Mesendoderm (in vitro differentiated cells): ENCODE measurements around the gene CALCOCO1.

Source experiments
- DNase-seq: peaks from one replicate; pipeline ENCODE4 v3.0.0; 2013
- H2AK5ac ChIP-seq: 2 replicates; pipeline ENCODE4 v1.6.1; 2013; ENCODE audit warnings: low read length, inconsistent platforms
- H2BK120ac ChIP-seq: 2 replicates; pipeline ENCODE4 v1.6.1; 2013; ENCODE audit warnings: low read depth, mild to moderate bottlenecking, low read length, moderate library complexity, mixed read lengths
- H2BK15ac ChIP-seq: replicated peaks from 2 replicates; pipeline ENCODE4 v1.6.1; 2013; ENCODE audit warnings: low read depth, mild to moderate bottlenecking, moderate library complexity
- H2BK5ac ChIP-seq: 2 replicates; pipeline ENCODE4 v1.6.1; 2013; ENCODE audit warnings: low read length, inconsistent platforms
- H3K18ac ChIP-seq: 2 replicates; pipeline ENCODE4 v1.6.1; 2013; ENCODE audit warnings: mild to moderate bottlenecking, low read length, mixed read lengths
- H3K23ac ChIP-seq: one replicate; pipeline ENCODE4 v1.6.1; 2013; ENCODE audit warnings: low read length
- H3K27ac ChIP-seq: 2 replicates; pipeline ENCODE4 v1.5.1; 2013; ENCODE audit warnings: low read depth, mild to moderate bottlenecking, inconsistent platforms, low read length, moderate library complexity
- H3K27me3 ChIP-seq: 2 replicates; pipeline ENCODE4 v1.6.1; 2013; ENCODE audit warnings: low read length, control low read depth, mild to moderate bottlenecking, inconsistent platforms; ENCODE audit not compliant: insufficient read depth, poor library complexity
- H3K36me3 ChIP-seq: 2 replicates; pipeline ENCODE4 v1.6.1; 2013; ENCODE audit warnings: low read length, inconsistent platforms; ENCODE audit not compliant: control insufficient read depth, insufficient read depth
- H3K4ac ChIP-seq: one replicate; pipeline ENCODE4 v1.6.1; 2013; ENCODE audit warnings: low read depth, mild to moderate bottlenecking, low read length, moderate library complexity
- H3K4me1 ChIP-seq: 2 replicates; pipeline ENCODE4 v1.6.1; 2013; ENCODE audit warnings: low read depth, low read length, inconsistent platforms; ENCODE audit not compliant: control insufficient read depth
- H3K4me2 ChIP-seq: 2 replicates; pipeline ENCODE4 v1.6.1; 2013; ENCODE audit warnings: low read length
- H3K4me3 ChIP-seq: 2 replicates; pipeline ENCODE4 v1.5.1; 2013; ENCODE audit warnings: mild to moderate bottlenecking, low read length
- H3K56ac ChIP-seq: one replicate; pipeline ENCODE4 v1.6.1; 2013; ENCODE audit warnings: low read length
- H3K79me1 ChIP-seq: 2 replicates; pipeline ENCODE4 v1.6.1; 2013; ENCODE audit warnings: low read length, inconsistent platforms
- H3K79me2 ChIP-seq: 2 replicates; pipeline ENCODE4 v1.6.1; 2013; ENCODE audit warnings: mild to moderate bottlenecking, low read length; ENCODE audit not compliant: control insufficient read depth, insufficient read depth
- H3K9ac ChIP-seq: 2 replicates; pipeline ENCODE4 v1.6.1; 2013; ENCODE audit warnings: low read length, inconsistent platforms
- H4K5ac ChIP-seq: one replicate; pipeline ENCODE4 v1.6.1; 2013; ENCODE audit warnings: low read length
- H4K8ac ChIP-seq: one replicate; pipeline ENCODE4 v1.6.1; 2013; ENCODE audit warnings: low read depth, mild to moderate bottlenecking, control low read depth, low read length, moderate library complexity
- WGBS: extraction: QIAGEN DNeasy Blood & Tissue Kit; methylation state at CpG from one replicate; pipeline ENCODE4 v1.1.7; 2013; ENCODE audit warnings: low lambda C conversion rate, missing lambda C conversion rate; ENCODE audit not compliant: insufficient coverage; ENCODE audit errors: extremely low coverage; 5-methylcytosine and 5-hydroxymethylcytosine counted together

CALCOCO1 gene

GRCh38 chr12:53758730-53759103, 31.5 kb upstream of the CALCOCO1 start:
- H4K5ac ChIP-seq: no peak overlapping the region
- peaks cover 11% of the 10 kb centered on the region for H3K4me1 ChIP-seq
- H3K79me1 ChIP-seq: no peaks in the 10 kb centered on the region
- H3K56ac ChIP-seq: no peak overlapping the region
- H3K9ac ChIP-seq: no peak overlapping the region
- H2BK5ac ChIP-seq: no peak overlapping the region
- no peak overlapping the region for H2BK15ac ChIP-seq
- H3K4ac ChIP-seq: no peak overlapping the region
- no peaks in the 10 kb centered on the region for H3K79me2 ChIP-seq
- H3K27me3 ChIP-seq: peaks cover 3% of the 10 kb centered on the region
- no peak overlapping the region for H3K4me3 ChIP-seq
- no peak for DNase-seq
- no peak overlapping the region for H3K23ac ChIP-seq
- H3K27ac ChIP-seq: no peak overlapping the region
- H2AK5ac ChIP-seq: no peak overlapping the region
- H3K4me2 ChIP-seq: no peak overlapping the region
- H2BK120ac ChIP-seq: no peak overlapping the region
- no peaks in the 10 kb centered on the region for H3K36me3 ChIP-seq
- no CpG with 5 or more reads among the region's 8 CpGs for WGBS
- H4K8ac ChIP-seq: no peak overlapping the region
- no peak overlapping the region for H3K18ac ChIP-seq

GRCh38 chr12:53758081-53758729, 31.0 kb upstream of the CALCOCO1 start:
- H3K23ac ChIP-seq: no peak overlapping the region
- no peak overlapping the region for H3K9ac ChIP-seq
- no CpG with 5 or more reads among the region's 7 CpGs for WGBS
- H4K8ac ChIP-seq: no peak overlapping the region
- no peak overlapping the region for H3K4me3 ChIP-seq
- H2AK5ac ChIP-seq: no peak overlapping the region
- H3K4me2 ChIP-seq: no peak overlapping the region
- no peak overlapping the region for H4K5ac ChIP-seq
- no peak overlapping the region for H3K27ac ChIP-seq
- no peak overlapping the region for H3K18ac ChIP-seq
- H3K79me1 ChIP-seq: no peaks in the 10 kb centered on the region
- no peaks in the 10 kb centered on the region for H3K79me2 ChIP-seq
- no peaks in the 10 kb centered on the region for H3K36me3 ChIP-seq
- H3K4me1 ChIP-seq: peaks cover 11% of the 10 kb centered on the region
- H2BK5ac ChIP-seq: no peak overlapping the region
- no peak for DNase-seq
- H3K27me3 ChIP-seq: peaks cover 7% of the 10 kb centered on the region
- no peak overlapping the region for H2BK15ac ChIP-seq
- no peak overlapping the region for H2BK120ac ChIP-seq
- H3K4ac ChIP-seq: no peak overlapping the region
- H3K56ac ChIP-seq: no peak overlapping the region

GRCh38 chr12:53757101-53757770, 30.0 kb upstream of the CALCOCO1 start:
- Histone ChIP-seq H2BK120ac (no peak overlapping the region), H3K4me2 (peak overlapping the region; percentile 22), H2BK5ac (no peak overlapping the region), H3K4ac (no peak overlapping the region), H2BK15ac (no peak overlapping the region), H3K23ac (no peak overlapping the region), H3K4me1 (peaks cover 11% of the 10 kb centered on the region), H3K79me2 (no peaks in the 10 kb centered on the region), H3K79me1 (no peaks in the 10 kb centered on the region), H3K56ac (peak overlapping the region; percentile 35), H3K9ac (peak overlapping the region; percentile 25), H3K18ac (no peak overlapping the region), H3K36me3 (no peaks in the 10 kb centered on the region), H3K4me3 (no peak overlapping the region), H3K27ac (no peak overlapping the region), H2AK5ac (no peak overlapping the region), H4K8ac (no peak overlapping the region), H3K27me3 (peaks cover 15% of the 10 kb centered on the region), H4K5ac (no peak overlapping the region)
- WGBS: no CpG with 5 or more reads among the region's 17 CpGs
- DNase-seq: peak; percentile 95

- H4K5ac ChIP-seq: no peak overlapping the region
- peaks cover 22% of the 10 kb centered on the region for H3K27me3 ChIP-seq
- H3K79me1 ChIP-seq: no peaks in the 10 kb centered on the region
- H3K18ac ChIP-seq: no peak overlapping the region
- no CpG with 5 or more reads among the region's 5 CpGs for WGBS
- H3K23ac ChIP-seq: no peak overlapping the region
- H2AK5ac ChIP-seq: no peak overlapping the region
- no peak overlapping the region for H4K8ac ChIP-seq
- H3K56ac ChIP-seq: peak overlapping the region; percentile 35
- peak overlapping the region; percentile 25 for H3K9ac ChIP-seq
- H2BK120ac ChIP-seq: no peak overlapping the region
- peaks cover 11% of the 10 kb centered on the region for H3K4me1 ChIP-seq
- no peaks in the 10 kb centered on the region for H3K79me2 ChIP-seq
- H2BK5ac ChIP-seq: no peak overlapping the region
- H3K36me3 ChIP-seq: no peaks in the 10 kb centered on the region
- DNase-seq: no peak
- no peak overlapping the region for H3K4ac ChIP-seq
- peak overlapping the region; percentile 22 for H3K4me2 ChIP-seq
- no peak overlapping the region for H2BK15ac ChIP-seq
- no peak overlapping the region for H3K4me3 ChIP-seq
- no peak overlapping the region for H3K27ac ChIP-seq
Observed at GRCh38 chr12:53756300-53757100, 29.2 kb upstream of the CALCOCO1 start.

- Histone ChIP-seq H3K4ac (no peak overlapping the region), H2BK15ac (no peak overlapping the region), H2AK5ac (no peak overlapping the region), H3K9ac (no peak overlapping the region), H3K4me2 (no peak overlapping the region), H4K8ac (no peak overlapping the region), H3K79me1 (no peaks in the 10 kb centered on the region), H3K27me3 (peaks cover 25% of the 10 kb centered on the region), H3K4me1 (peaks cover 11% of the 10 kb centered on the region), H3K27ac (no peak overlapping the region), H3K56ac (no peak overlapping the region), H3K36me3 (no peaks in the 10 kb centered on the region), H3K23ac (no peak overlapping the region), H4K5ac (no peak overlapping the region), H2BK5ac (no peak overlapping the region), H3K79me2 (no peaks in the 10 kb centered on the region), H3K18ac (no peak overlapping the region), H2BK120ac (no peak overlapping the region), H3K4me3 (no peak overlapping the region)
- WGBS: no CpG with 5 or more reads among the region's 3 CpGs
- DNase-seq: peak; percentile 49
Observed at GRCh38 chr12:53755893-53756292, 28.6 kb upstream of the CALCOCO1 start.
